ENCODE results near the gene GPX8. TPM values are rescaled to one million over a fixed set of nuclear protein-coding genes. Genes with fewer than 3 reads are reported as not detected.

The GPX8 gene
- total and polyA plus RNA-seq, 10 of the 15 experiments (the other 5 are each of a cell fraction or from before 2014, with no cell fraction given): 0.11 TPM; not detected in 9

DNA sequence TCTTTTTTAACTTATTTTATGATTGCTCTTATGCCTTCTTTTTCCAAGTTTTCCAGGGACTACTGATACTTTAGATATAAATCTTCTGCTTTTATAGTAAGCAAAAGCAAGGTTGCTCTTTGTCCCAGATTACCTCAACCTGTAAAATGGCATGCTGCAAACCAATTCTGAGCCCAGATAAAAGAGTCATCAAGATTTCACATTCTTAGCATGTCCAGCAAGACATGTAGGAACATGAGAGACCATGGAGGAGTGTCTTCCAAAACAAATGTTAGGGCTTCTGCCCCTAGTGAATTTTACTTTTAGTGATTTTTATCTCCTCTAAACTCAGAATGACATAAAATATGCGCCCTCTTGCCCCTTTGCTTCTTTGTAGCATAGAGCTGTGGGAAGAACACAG lies 20.0 kb downstream of the GPX8 start (continued):
- TF ChIP-seq GATAD2B (conservative IDR thresholded peaks at IDR 0.05; ENCODE audit: low read depth): no peak
- TF ChIP-seq, protein P1, sequence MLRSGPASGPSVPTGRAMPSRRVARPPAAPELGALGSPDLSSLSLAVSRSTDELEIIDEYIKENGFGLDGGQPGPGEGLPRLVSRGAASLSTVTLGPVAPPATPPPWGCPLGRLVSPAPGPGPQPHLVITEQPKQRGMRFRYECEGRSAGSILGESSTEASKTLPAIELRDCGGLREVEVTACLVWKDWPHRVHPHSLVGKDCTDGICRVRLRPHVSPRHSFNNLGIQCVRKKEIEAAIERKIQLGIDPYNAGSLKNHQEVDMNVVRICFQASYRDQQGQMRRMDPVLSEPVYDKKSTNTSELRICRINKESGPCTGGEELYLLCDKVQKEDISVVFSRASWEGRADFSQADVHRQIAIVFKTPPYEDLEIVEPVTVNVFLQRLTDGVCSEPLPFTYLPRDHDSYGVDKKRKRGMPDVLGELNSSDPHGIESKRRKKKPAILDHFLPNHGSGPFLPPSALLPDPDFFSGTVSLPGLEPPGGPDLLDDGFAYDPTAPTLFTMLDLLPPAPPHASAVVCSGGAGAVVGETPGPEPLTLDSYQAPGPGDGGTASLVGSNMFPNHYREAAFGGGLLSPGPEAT (IDR thresholded peaks at IDR 0.05; ENCODE audit: low read depth): no peak
- TF ChIP-seq MEF2B (IDR thresholded peaks at IDR 0.05; ENCODE audit: partially characterized antibody, poor library complexity, severe bottlenecking): no peak

DNA sequence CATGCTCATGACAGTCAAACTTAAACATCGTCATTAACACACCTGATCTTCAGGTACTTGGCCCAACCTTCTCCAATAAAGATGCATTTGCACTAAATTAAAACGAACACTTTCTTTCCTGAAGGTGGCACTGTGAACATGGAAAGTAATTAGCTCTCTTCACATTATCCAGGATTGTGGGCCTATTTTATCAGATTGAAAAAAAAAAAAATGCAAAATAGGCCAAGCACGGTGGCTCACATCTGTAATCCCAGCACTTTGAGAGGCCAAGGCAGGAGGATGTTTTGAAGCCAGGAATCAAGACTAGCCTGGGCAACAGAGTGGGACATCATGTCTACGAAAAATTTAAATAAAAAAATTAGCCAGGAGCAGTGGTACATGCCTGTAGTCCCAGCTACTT lies 27.4 kb downstream of the GPX8 start:
- H3K79me2 ChIP-seq (ENCODE audit: control insufficient read depth, insufficient read depth, low read length): no peaks in the 10 kb centered on the region
- no peaks in the 10 kb centered on the region for H3K36me3 ChIP-seq (ENCODE audit: control insufficient read depth in 2 of 2, insufficient read depth in 2 of 2, low read length in 1 of 2)
- DNase-seq (ENCODE audit: low read depth, low spot score): no peak
- CTCF ChIA-PET: interaction anchor here (0.6 to 1.0 kb wide), 3 partner anchors 15 to 1153 kb away, joined by 3 read pairs; no protein-coding TSS in a partner anchor
- H3K4me2 ChIP-seq (ENCODE audit: control insufficient read depth, insufficient read depth): no peak overlapping the region
- no peaks in the 10 kb centered on the region for H3K4me1 ChIP-seq (ENCODE audit: control insufficient read depth, insufficient read depth, low read length)
- intact Hi-C loops (cut with micrococcal nuclease; ENCODE audit: unreplicated experiment): no loop called here
- peaks cover 0 to 2% of the 10 kb centered on the region in 2 experiments; a peak in 1 of 4 replicates for H3K27me3 ChIP-seq (replicated peaks in 1 of 2; ENCODE audit: control insufficient read depth in 2 of 2, insufficient read depth in 2 of 2, low read length in 1 of 2)
- no peaks in the 10 kb centered on the region for H3K9me3 ChIP-seq (replicated peaks; ENCODE audit: control insufficient read depth, insufficient read depth, low read length)
- RAD21 ChIA-PET (ENCODE audit: unreplicated experiment): interaction anchor here (1.5 kb wide), 1 partner anchor 505 kb away, joined by 3 read pairs; no protein-coding TSS in a partner anchor
- no peak for FAIRE-seq
- ATAC-seq: no peak
- 0% methylated on average over 4 of the region's 4 CpGs for WGBS (ENCODE audit: insufficient coverage, insufficient replicate concordance, low lambda C conversion rate, missing lambda C conversion rate)
- no peak overlapping the region for H3K9ac ChIP-seq (ENCODE audit: control insufficient read depth, insufficient read depth, low read length)
- no peak overlapping the region for H3K27ac ChIP-seq (ENCODE audit: control insufficient read depth, insufficient read depth)
- no TSS peak for BruUV-seq (replicated peaks)
- TF ChIP-seq MYC (IDR thresholded peaks at IDR 0.05; ENCODE audit: insufficient read depth, insufficient read length, insufficient replicate concordance, low read length, severe bottlenecking) (no peak), EED (IDR thresholded peaks at IDR 0.05; ENCODE audit: low read depth) (no peak), SMAD5 (IDR thresholded peaks at IDR 0.05; ENCODE audit: low read depth) (no peak), SMAD1 (IDR thresholded peaks at IDR 0.05; ENCODE audit: low read depth, partially characterized antibody) (no peak), TCF3 (IDR thresholded peaks at IDR 0.05; ENCODE audit: borderline replicate concordance, insufficient read depth, low read depth, low read length) (no peak)
- SMC1A ChIA-PET (ENCODE audit: uncharacterized antibody, unreplicated experiment): no interaction called here
- in situ Hi-C loops (cut with MboI): no loop called here
- H4K20me1 ChIP-seq (ENCODE audit: control insufficient read depth, insufficient read depth): no peaks in the 10 kb centered on the region
- POLR2A ChIA-PET: interaction anchor here (0.5 kb wide), 1 partner anchor 35 kb away, joined by 5 read pairs; no protein-coding TSS in a partner anchor
- H2AFZ ChIP-seq (ENCODE audit: control insufficient read depth, low read depth, low read length): no peak overlapping the region
- no peak overlapping the region for H3K4me3 ChIP-seq

All from GM12878 (cell line).